GM12878 (cell line): ENCODE results near the gene LMO7. TPM values are rescaled to one million over a fixed set of nuclear protein-coding genes. Genes with fewer than 3 reads are reported as not detected.

ENCODE experiments used
- BHLHE40 ChIP-seq, 2 experiments: fragments of 450-650 bp in 1 of 2; IDR thresholded peaks; 2 replicates each; pipeline ENCODE4 v1.6.1; 2011 to 2017; ENCODE audit warnings: low read depth in 2 of 2, borderline replicate concordance in 1 of 2, improper control_type of control experiment in 1 of 2, low read length in 1 of 2, mild to moderate bottlenecking in 1 of 2
- CEBPZ ChIP-seq: fragments of 150-350 bp; IDR thresholded peaks from 2 replicates; pipeline ENCODE4 v1.6.1; 2016; ENCODE audit warnings: low read depth, low read length
- GABPA ChIP-seq: IDR thresholded peaks from 2 replicates; pipeline ENCODE4 v1.6.1; 2014; ENCODE audit warnings: antibody characterized with exemption, low read depth, mild to moderate bottlenecking, inconsistent platforms
- GATAD2B ChIP-seq: fragments of 450-650 bp; conservative IDR thresholded peaks from 2 replicates; pipeline ENCODE4 v1.6.1; 2017; ENCODE audit warnings: low read depth, mild to moderate bottlenecking, moderate library complexity
- HCFC1 ChIP-seq: fragments of 150-350 bp; IDR thresholded peaks from 2 replicates; pipeline ENCODE4 v1.6.1; 2014; ENCODE audit warnings: low read length
- HDAC6 ChIP-seq: fragments of 200-600 bp; sonication (generic); IDR thresholded peaks from one replicate; pipeline ENCODE4 v1.8.0; 2017; ENCODE audit warnings: antibody characterized with exemption; ENCODE audit not compliant: unreplicated experiment
- KAT2A ChIP-seq: conservative IDR thresholded peaks from 2 replicates; pipeline ENCODE4 v1.6.1; 2011; ENCODE audit warnings: low read depth, low read length; ENCODE audit not compliant: control insufficient read depth
- KDM1A ChIP-seq: fragments of 200-600 bp; sonication (generic); IDR thresholded peaks from 2 replicates; pipeline ENCODE4 v1.6.1; 2016; ENCODE audit warnings: borderline replicate concordance
- MEF2A ChIP-seq: IDR thresholded peaks from 2 replicates; pipeline ENCODE4 v1.6.1; 2011; ENCODE audit warnings: low read depth, mild to moderate bottlenecking, low read length, moderate library complexity; ENCODE audit not compliant: insufficient read depth
- NFXL1 ChIP-seq: fragments of 450-650 bp; IDR thresholded peaks from 2 replicates; pipeline ENCODE4 v1.6.1; 2017; ENCODE audit warnings: antibody characterized with exemption, mild to moderate bottlenecking, borderline replicate concordance
- PAX5 ChIP-seq: IDR thresholded peaks from 2 replicates; pipeline ENCODE4 v1.6.1; 2011; ENCODE audit warnings: low read depth, low read length, borderline replicate concordance
- PML ChIP-seq: IDR thresholded peaks from 2 replicates; pipeline ENCODE4 v1.6.1; 2012; ENCODE audit warnings: low read length, inconsistent platforms
- RAD21 ChIP-seq: IDR thresholded peaks from 2 replicates; pipeline ENCODE4 v1.6.1; 2011; ENCODE audit warnings: mild to moderate bottlenecking, low read depth, low read length, moderate library complexity; ENCODE audit not compliant: insufficient read depth
- SMAD1 ChIP-seq: fragments of 450-650 bp; IDR thresholded peaks from 2 replicates; pipeline ENCODE4 v1.6.1; 2018; ENCODE audit warnings: mild to moderate bottlenecking, low read depth; ENCODE audit not compliant: partially characterized antibody
- SREBF1 ChIP-seq: IDR thresholded peaks from 2 replicates; pipeline ENCODE4 v1.6.1; 2012; ENCODE audit warnings: mild to moderate bottlenecking, low read length
- STAT3 ChIP-seq: IDR thresholded peaks from 2 replicates; pipeline ENCODE4 v1.6.1; 2011; ENCODE audit warnings: low read depth, low read length, improper control_type of control experiment
- SUPT20H ChIP-seq: IDR thresholded peaks from 2 replicates; pipeline ENCODE4 v1.6.1; 2011; ENCODE audit warnings: low read depth, mild to moderate bottlenecking, low read length, moderate library complexity, borderline replicate concordance; ENCODE audit not compliant: control insufficient read depth
- TAF1 ChIP-seq: IDR thresholded peaks from 2 replicates; pipeline ENCODE4 v1.6.1; 2011; ENCODE audit warnings: mild to moderate bottlenecking, low read depth, low read length, borderline replicate concordance
- TCF7 ChIP-seq: IDR thresholded peaks from 2 replicates; pipeline ENCODE4 v1.6.1; 2014; ENCODE audit warnings: antibody characterized with exemption, borderline replicate concordance
- WRNIP1 ChIP-seq: IDR thresholded peaks from 2 replicates; pipeline ENCODE4 v1.6.1; 2011; ENCODE audit warnings: low read depth, low read length, improper control_type of control experiment, borderline replicate concordance
- ZBTB40 ChIP-seq: fragments of 450-650 bp; IDR thresholded peaks from 2 replicates; pipeline ENCODE4 v1.6.1; 2016; ENCODE audit warnings: mild to moderate bottlenecking, moderate library complexity, borderline replicate concordance
- ZNF622 ChIP-seq: fragments of 450-650 bp; IDR thresholded peaks from 2 replicates; pipeline ENCODE4 v1.6.1; 2017; ENCODE audit warnings: mild to moderate bottlenecking, inconsistent platforms
- ZSCAN29 ChIP-seq: fragments of 450-650 bp; IDR thresholded peaks from 2 replicates; pipeline ENCODE4 v1.6.1; 2017; ENCODE audit warnings: mild to moderate bottlenecking, moderate library complexity
- polyA plus RNA-seq, 11 experiments: library from polyadenylated mRNA; depleted of rRNA in 4 of 11; unstranded in 6 of 11; stranded (reverse) in 5 of 11; fragments of >200 nt; fragmentation: Nextera tagmentation in 4 of 11; fragmentation: Illumina TruSeq in 1 of 11; extraction: Ambion mirVana in 4 of 11; extraction: Trizol in 1 of 11; gene quantifications; 1 replicate in 1 of 11; 2 replicates in 10 of 11; pipeline versions ENCODE4 v1.2.1 to v1.2.3, GENCODE V29; 2011 to 2016; ENCODE audit warnings: inconsistent platforms in 2 of 11, missing spikeins in 2 of 11, low read depth in 1 of 11
- total RNA-seq, 4 experiments: library from RNA; depleted of rRNA in 3 of 4; stranded (reverse); fragments of >200 nt in 3 of 4; fragmentation: Illumina TruSeq in 1 of 4; extraction: Trizol in 1 of 4; gene quantifications; 2 replicates each; pipeline versions ENCODE4 v1.2.1 to v1.2.3, GENCODE V29; 2013 to 2021

The LMO7 gene
- total and polyA plus RNA-seq, 10 of the 15 experiments (the other 5 are each of a cell fraction or from before 2014, with no cell fraction given): 8.5 to 67.8 (median 36.8) TPM

DNA sequence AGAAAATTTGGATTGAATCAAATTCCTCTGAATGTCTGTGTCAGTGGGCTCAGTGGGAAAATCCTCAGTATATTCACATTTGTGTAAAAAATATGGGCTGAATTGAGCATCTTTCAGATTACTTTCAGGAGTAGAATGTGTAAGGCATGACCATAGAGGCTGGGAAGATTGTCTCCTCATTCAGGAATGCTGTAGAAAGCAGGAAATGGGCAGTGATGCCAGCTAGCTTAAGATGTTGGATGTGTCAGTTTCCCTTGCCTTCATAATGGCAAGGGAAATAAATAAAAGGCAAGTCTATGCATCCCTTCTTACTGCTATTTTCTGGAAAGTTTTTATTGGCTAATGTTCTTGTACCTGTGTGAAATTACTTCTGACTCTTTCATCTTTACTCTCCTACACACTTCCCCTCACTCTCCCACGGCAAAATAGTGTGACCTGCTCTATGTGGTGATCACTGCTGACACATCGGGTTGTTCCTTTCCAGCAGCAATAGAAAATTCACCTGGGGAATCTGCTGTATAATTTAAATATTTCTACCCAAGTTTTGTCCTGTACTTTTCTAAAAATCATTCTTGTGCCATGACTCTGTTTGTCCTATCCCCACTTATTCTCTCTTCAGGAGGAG lies 103.2 kb downstream of the LMO7 start (continued):
- no peak for TF ChIP-seq CEBPZ
- TF ChIP-seq KAT2A: no peak
- TF ChIP-seq WRNIP1: no peak
- no peak for TF ChIP-seq ZBTB40
- TF ChIP-seq HDAC6: no peak
- no peak for TF ChIP-seq NFXL1
- no peak for TF ChIP-seq HCFC1
- TF ChIP-seq GABPA: no peak
- TF ChIP-seq RAD21: no peak
- TF ChIP-seq GATAD2B: no peak
- TF ChIP-seq MEF2A: no peak
- TF ChIP-seq TCF7: peak; percentile 23; the same call in 1 of the 2 replicates
- TF ChIP-seq PML: no peak
- no peak for TF ChIP-seq PAX5
- TF ChIP-seq SMAD1: no peak
- no peak for TF ChIP-seq TAF1
- no peak for TF ChIP-seq SREBF1
- TF ChIP-seq BHLHE40 (IDR thresholded peaks at IDR 0.05; ENCODE audit: borderline replicate concordance in 1 of 2, low read depth in 2 of 2, low read length in 1 of 2): no peak
- TF ChIP-seq KDM1A: no peak
- no peak for TF ChIP-seq SUPT20H
- TF ChIP-seq STAT3: no peak
- TF ChIP-seq ZNF622: no peak
- no peak for TF ChIP-seq ZSCAN29
